Subcutaneous abdominal adipose tissue (tissue), 5 donors: ENCODE measurements around the gene ATP5F1C.

Experiments
- H3K27ac ChIP-seq: one replicate; pipeline ENCODE4 v1.7.0; 2013; ENCODE audit warnings: low read depth, mild to moderate bottlenecking, inconsistent platforms, low read length, moderate library complexity
- H3K27me3 ChIP-seq, 5 donors: one replicate each; pipeline ENCODE4 v1.7.0; 2013; ENCODE audit warnings: low read length in 5 of 5, inconsistent platforms in 1 of 5; ENCODE audit not compliant: control insufficient read depth in 5 of 5, insufficient read depth in 4 of 5
- H3K36me3 ChIP-seq, 5 donors: one replicate each; pipeline ENCODE4 v1.7.0; 2013; ENCODE audit warnings: low read length in 5 of 5; ENCODE audit not compliant: control insufficient read depth in 5 of 5, insufficient read depth in 5 of 5
- H3K4me1 ChIP-seq, 5 donors: one replicate each; pipeline ENCODE4 v1.7.0; 2013; ENCODE audit warnings: low read length in 5 of 5, mild to moderate bottlenecking in 3 of 5, moderate library complexity in 1 of 5; ENCODE audit not compliant: control insufficient read depth in 5 of 5, insufficient read depth in 5 of 5
- H3K4me3 ChIP-seq, 5 donors: one replicate each; pipeline ENCODE4 v1.7.0; 2013; ENCODE audit warnings: low read length in 5 of 5, low read depth in 1 of 5
- H3K9ac ChIP-seq, 5 donors: one replicate each; pipeline ENCODE4 v1.7.0; 2013; ENCODE audit warnings: low read length in 5 of 5, mild to moderate bottlenecking in 4 of 5, moderate library complexity in 3 of 5
- H3K9me3 ChIP-seq, 5 donors: one replicate each; pipeline ENCODE4 v1.7.0; 2013; ENCODE audit warnings: low read length in 5 of 5; ENCODE audit not compliant: control insufficient read depth in 5 of 5
- donor health status: healthy.
- donor health status: healthy.
- donor health status: healthy.
- donor health status: healthy.
- donor health status: healthy.

Gene ATP5F1C

DNA sequence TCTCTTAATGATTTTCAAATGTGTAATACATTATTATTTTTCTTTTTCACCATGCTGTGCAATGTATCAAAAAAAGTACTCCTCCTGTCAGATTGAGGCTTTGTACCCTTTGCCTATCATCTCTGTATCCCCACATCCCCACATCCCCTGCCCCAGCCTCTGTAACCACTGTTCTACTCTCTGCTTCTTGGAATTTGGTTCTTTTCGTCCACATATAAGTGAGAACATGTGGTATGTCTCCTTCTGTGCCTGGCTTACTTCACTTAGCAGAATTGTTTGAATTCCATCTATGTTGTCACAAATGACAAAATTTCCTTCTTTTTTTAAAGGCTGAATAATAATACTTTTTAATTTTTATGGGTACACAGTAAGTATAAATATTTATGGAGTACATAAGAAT is 44.1 kb downstream of the ATP5F1C start:
- Histone ChIP-seq H3K27ac (no peak overlapping the region), H3K36me3 (peaks cover 0 to 9% (median under 1%) of the 10 kb centered on the region in 5 donors), H3K27me3 (no peaks in the 10 kb centered on the region), H3K9ac (no peak overlapping the region), H3K4me3 (no peak overlapping the region), H3K4me1 (peaks cover 0 to 5% (median 0%) of the 10 kb centered on the region in 5 donors), H3K9me3 (no peaks in the 10 kb centered on the region)

DNA sequence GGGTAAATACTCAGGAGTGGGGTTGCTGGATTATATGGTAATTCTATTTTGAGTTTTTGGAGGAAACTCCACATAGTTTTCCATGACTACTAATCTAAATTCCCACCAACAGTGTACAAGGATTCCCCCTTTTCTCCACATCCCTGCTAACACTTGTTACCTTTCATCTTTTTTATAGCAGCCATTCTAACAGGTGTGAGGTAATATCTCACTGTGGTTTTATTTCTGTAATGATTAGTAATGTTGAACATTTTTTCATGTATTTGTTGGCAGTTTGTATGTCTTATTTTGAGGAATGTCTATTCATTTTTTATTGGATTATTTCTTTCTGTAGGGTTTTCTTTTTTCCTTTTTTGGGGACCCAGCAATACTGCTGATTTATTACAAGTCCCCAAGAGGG is 45.2 kb downstream of the ATP5F1C start:
- H3K27ac ChIP-seq: no peak overlapping the region
- no peak overlapping the region for H3K4me3 ChIP-seq
- no peak overlapping the region for H3K9ac ChIP-seq
- no peaks in the 10 kb centered on the region for H3K9me3 ChIP-seq
- peaks cover 0 to 3% (median 0%) of the 10 kb centered on the region in 5 donors for H3K36me3 ChIP-seq
- no peaks in the 10 kb centered on the region for H3K27me3 ChIP-seq
- peaks cover 0 to 5% (median 0%) of the 10 kb centered on the region in 5 donors for H3K4me1 ChIP-seq

DNA sequence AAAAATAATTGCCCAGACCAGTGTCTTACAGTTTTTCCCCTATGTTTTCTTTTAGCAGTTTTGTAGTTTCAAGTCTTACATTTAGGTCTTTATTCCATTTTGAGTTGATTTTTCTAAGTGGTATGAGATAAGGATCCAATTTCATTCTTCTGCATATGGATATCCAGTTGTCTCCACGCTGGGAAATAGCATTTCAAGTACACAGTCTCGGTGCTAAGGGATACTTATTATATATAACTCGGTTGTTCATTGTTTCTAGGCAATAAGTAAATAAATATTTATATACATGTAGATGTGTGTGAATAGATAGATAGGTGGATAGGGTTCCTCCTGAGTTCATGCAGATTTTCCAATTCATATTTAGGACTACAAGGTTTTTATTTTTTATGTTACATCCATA is 46.3 kb downstream of the ATP5F1C start:
- H3K27ac ChIP-seq: no peak overlapping the region
- H3K9me3 ChIP-seq: no peaks in the 10 kb centered on the region
- H3K9ac ChIP-seq: no peak overlapping the region
- peaks cover 0 to 5% (median 0%) of the 10 kb centered on the region in 5 donors for H3K4me1 ChIP-seq
- H3K36me3 ChIP-seq: peaks cover 0 to 3% (median 0%) of the 10 kb centered on the region in 5 donors
- no peaks in the 10 kb centered on the region for H3K27me3 ChIP-seq
- H3K4me3 ChIP-seq: no peak overlapping the region

DNA sequence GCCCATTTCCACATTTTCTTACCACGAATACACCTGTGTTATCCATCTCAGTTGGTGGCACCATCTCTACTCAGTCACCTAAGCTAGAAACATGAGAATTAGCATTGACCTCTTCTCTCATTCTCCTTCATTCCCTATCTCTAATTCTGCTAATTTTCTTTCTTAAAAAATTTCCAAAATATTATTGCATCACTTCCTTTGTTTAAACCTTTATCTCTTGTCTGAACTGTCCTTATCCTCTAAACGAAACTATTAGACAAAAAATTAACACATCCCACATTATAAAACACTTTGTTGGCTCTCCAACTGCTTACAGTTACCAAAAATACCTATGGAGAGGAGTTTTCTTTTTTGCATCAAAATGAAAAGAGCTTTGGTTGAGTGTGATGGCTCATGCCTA is 48.6 kb downstream of the ATP5F1C start:
- H3K27ac ChIP-seq: no peak overlapping the region
- H3K36me3 ChIP-seq: peaks cover 0 to 3% (median 0%) of the 10 kb centered on the region in 5 donors
- H3K4me1 ChIP-seq: no peaks in the 10 kb centered on the region
- no peaks in the 10 kb centered on the region for H3K27me3 ChIP-seq
- no peak overlapping the region for H3K4me3 ChIP-seq
- H3K9ac ChIP-seq: no peak overlapping the region
- no peaks in the 10 kb centered on the region for H3K9me3 ChIP-seq

DNA sequence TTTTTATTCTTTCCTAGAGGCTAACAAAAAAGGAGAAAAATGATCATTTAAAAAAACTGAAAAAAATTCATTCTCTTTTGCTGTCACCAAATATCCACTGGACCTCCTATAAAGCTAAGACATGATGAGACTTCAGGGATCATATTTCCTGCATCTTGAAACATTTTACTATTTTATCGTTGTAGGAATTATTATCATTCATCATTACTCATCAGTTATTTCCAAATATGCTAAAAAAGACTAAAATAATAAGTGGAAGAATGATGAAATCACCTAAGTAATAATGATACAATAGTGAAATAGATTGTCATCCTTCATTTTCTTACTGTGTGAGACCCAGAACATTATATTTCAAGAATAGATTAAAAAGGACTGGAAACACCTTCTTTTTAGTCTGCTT is 58.6 kb downstream of the ATP5F1C start:
- H3K36me3 ChIP-seq: no peaks in the 10 kb centered on the region
- H3K27me3 ChIP-seq: no peaks in the 10 kb centered on the region
- H3K4me1 ChIP-seq: peaks cover 0 to 4% (median 0%) of the 10 kb centered on the region in 5 donors
- H3K9me3 ChIP-seq: no peaks in the 10 kb centered on the region
- no peak overlapping the region for H3K4me3 ChIP-seq
- no peak overlapping the region for H3K27ac ChIP-seq
- H3K9ac ChIP-seq: no peak overlapping the region

DNA sequence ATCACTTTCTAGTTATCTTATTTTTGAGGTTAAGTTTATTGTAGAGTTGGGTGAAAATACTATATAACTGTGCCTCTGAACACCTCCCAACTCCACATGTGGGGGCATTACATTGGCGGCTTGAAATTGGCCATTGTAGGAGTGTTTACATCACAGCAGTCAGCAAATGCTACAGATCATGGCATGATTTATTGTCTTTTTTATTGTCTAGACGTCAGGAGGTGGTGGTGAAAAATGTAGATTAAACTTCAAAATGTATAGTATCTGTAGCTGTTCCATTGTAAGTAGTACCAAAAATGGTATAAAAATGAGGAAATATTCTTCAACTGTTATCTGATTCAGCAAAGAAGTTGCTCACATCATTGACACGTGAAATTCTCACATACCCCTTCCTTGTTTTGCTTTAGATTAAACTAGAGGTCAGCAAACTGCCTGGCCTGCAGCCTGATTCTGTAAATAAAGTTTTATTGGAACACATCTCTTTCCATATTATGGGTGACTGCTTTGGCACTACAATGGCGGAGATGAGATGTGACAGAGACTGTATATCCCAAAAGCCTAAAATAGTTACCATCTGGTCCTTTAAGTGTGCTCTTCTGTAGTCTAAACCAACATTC is 65.4 kb downstream of the ATP5F1C start:
- H3K4me1 ChIP-seq: peaks cover 0 to 13% (median 7%) of the 10 kb centered on the region in 5 donors

DNA sequence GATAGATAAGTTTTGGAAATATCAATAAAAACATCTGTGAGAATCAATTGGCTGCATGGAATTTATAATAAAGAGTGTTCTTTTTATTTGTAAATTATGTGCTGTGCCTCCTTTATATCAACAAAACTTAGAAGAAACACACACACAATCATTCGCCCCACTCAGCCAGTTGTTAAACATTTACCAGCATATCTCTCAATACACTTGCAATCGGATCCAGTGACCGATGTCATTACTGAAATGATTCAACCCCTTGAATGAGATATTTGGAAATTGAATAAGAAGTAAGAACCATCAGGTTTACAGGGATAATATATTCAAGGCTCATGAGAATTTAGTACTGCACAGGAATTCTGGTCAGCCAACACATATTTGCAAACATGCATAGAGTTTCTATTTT is 65.9 kb downstream of the ATP5F1C start:
- H3K27me3 ChIP-seq: no peaks in the 10 kb centered on the region
- H3K9ac ChIP-seq: no peak overlapping the region
- H3K4me3 ChIP-seq: no peak overlapping the region
- H3K27ac ChIP-seq: no peak overlapping the region
- no peaks in the 10 kb centered on the region for H3K9me3 ChIP-seq
- peaks cover 0 to 14% (median 7%) of the 10 kb centered on the region in 5 donors for H3K4me1 ChIP-seq
- H3K36me3 ChIP-seq: no peaks in the 10 kb centered on the region

More for the DNA sequence above, 65.4 kb downstream of the ATP5F1C start:
- no peaks in the 10 kb centered on the region for H3K36me3 ChIP-seq
- no peak overlapping the region for H3K4me3 ChIP-seq
- H3K9ac ChIP-seq: no peak overlapping the region
- no peaks in the 10 kb centered on the region for H3K27me3 ChIP-seq
- H3K9me3 ChIP-seq: no peaks in the 10 kb centered on the region
- no peak overlapping the region for H3K27ac ChIP-seq

DNA sequence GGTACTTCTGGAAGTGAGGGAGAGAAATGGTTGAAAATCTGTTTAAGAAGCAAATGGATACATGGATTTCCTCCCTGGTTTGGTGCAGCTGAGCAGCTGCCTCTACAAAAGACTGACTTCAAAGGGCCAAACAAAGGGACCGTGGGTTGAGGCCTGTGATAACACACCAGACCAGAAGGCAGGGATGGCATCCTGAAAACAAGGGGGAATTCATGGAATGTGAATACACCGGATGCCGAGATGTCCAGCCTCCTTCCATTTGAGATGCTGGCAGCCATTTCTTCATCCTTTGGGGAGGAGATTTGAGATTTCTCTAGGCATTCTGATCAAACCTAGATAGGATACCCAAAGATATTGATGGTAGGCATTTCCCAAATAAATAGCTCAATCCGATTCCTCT is 67.2 kb downstream of the ATP5F1C start:
- H3K4me1 ChIP-seq: peaks cover 0 to 14% (median 7%) of the 10 kb centered on the region in 5 donors
- no peak overlapping the region for H3K4me3 ChIP-seq
- H3K27ac ChIP-seq: no peak overlapping the region
- no peaks in the 10 kb centered on the region for H3K27me3 ChIP-seq
- no peaks in the 10 kb centered on the region for H3K36me3 ChIP-seq
- peaks cover 0 to 2% (median 0%) of the 10 kb centered on the region in 5 donors for H3K9me3 ChIP-seq
- no peak overlapping the region for H3K9ac ChIP-seq

DNA sequence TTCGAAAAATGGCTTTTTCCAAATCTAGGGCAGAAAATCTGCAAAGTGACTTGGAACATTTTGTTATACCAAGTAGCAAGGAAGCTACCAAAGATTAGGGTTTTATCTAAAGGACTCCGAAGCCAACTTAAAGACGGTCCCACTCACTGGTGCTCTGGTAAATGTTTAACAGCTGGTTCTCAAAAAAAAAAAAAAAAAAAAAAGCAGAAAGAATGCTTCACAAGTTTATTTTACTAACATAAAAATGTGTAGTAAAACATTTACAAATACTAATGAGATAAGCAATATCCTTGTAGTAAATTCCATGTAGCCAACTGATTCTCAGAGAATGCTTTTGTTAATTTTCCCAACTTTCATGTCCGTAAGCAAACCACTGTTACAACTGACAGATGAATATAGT is 68.7 kb downstream of the ATP5F1C start:
- peaks cover 0 to 14% (median 7%) of the 10 kb centered on the region in 5 donors for H3K4me1 ChIP-seq
- H3K27ac ChIP-seq: no peak overlapping the region
- peaks cover 0 to 6% (median 4%) of the 10 kb centered on the region in 5 donors for H3K9me3 ChIP-seq
- H3K27me3 ChIP-seq: no peaks in the 10 kb centered on the region
- H3K36me3 ChIP-seq: no peaks in the 10 kb centered on the region
- H3K4me3 ChIP-seq: no peak overlapping the region
- H3K9ac ChIP-seq: no peak overlapping the region

DNA sequence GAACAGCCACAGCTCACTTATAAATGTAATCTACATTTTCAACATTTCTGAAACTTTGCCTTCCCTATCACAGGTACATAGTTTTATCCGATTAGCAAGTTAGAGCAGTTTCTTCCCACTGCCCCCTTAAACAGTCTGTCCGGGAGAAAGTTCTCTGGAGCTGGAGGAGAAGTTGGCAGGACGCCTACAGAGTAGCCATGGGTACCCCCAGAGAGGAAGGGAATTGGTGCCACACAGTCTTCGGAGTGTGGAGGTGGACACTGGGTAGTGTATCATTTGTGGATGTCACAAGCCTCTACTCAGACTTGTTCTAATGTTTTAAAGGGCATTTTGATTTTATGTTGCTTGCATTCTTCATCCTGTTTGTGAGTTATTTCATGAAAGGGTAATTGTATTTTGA is 69.3 kb downstream of the ATP5F1C start:
- Histone ChIP-seq H3K9me3 (peaks cover 0 to 12% (median 7%) of the 10 kb centered on the region in 5 donors), H3K4me1 (peaks cover 0 to 14% (median 7%) of the 10 kb centered on the region in 5 donors), H3K9ac (no peak overlapping the region), H3K36me3 (no peaks in the 10 kb centered on the region), H3K27me3 (no peaks in the 10 kb centered on the region), H3K4me3 (no peak overlapping the region), H3K27ac (no peak overlapping the region)
